ENCODE measurements around the gene CACNA1C. TPM values are rescaled to one million over a fixed set of nuclear protein-coding genes. Genes with fewer than 3 reads are reported as not detected.

Gene CACNA1C
- total RNA-seq, 1 donor from 2014 or later, result 0.02 TPM

- Mint-ChIP-seq H3K27me3 (no peaks in the 10 kb centered on the region), H3K4me3 (no peak overlapping the region), H3K4me1 (peaks cover under 1% of the 10 kb centered on the region), H3K9me3 (peaks cover under 1% of the 10 kb centered on the region), H3K36me3 (ENCODE audit: low read depth) (no peaks in the 10 kb centered on the region), H3K27ac (no peak overlapping the region)
- DNase-seq (no peak), ATAC-seq (ENCODE audit: low read depth) (peak; percentile 40)
- intact Hi-C loops (cut with micrococcal nuclease), result no loop called here
- ChIA-PET CTCF (no interaction called here), POLR2A (no interaction called here)
- TF ChIP-seq CTCF (IDR thresholded peaks at IDR 0.05), result no peak
Observed at GRCh38 chr12:2009623-2010022, 43.2 kb upstream of the CACNA1C start.

- Mint-ChIP-seq H3K27ac (no peak overlapping the region), H3K4me3 (no peak overlapping the region), H3K36me3 (ENCODE audit: low read depth) (no peaks in the 10 kb centered on the region), H3K27me3 (no peaks in the 10 kb centered on the region), H3K9me3 (no peaks in the 10 kb centered on the region), H3K4me1 (no peaks in the 10 kb centered on the region)
- DNase-seq (no peak), ATAC-seq (ENCODE audit: low read depth) (no peak)
- intact Hi-C loops (cut with micrococcal nuclease), result no loop called here
- ChIA-PET CTCF (interaction anchor here (0.8 kb wide), 1 partner anchor 72 kb away, joined by 3 read pairs; no protein-coding TSS in a partner anchor), POLR2A (no interaction called here)
- TF ChIP-seq CTCF (IDR thresholded peaks at IDR 0.05), result no peak
Observed at GRCh38 chr12:2011643-2012607, 40.9 kb upstream of the CACNA1C start.

GRCh38 chr12:2013086-2013485 is 39.7 kb upstream of the CACNA1C start:
- ATAC-seq (ENCODE audit: low read depth) (no peak), DNase-seq (no peak)
- H3K9me3 Mint-ChIP-seq, result no peaks in the 10 kb centered on the region
- no peak overlapping the region for H3K4me3 Mint-ChIP-seq
- CTCF ChIA-PET, result no interaction called here
- no peak overlapping the region for H3K27ac Mint-ChIP-seq
- TF ChIP-seq CTCF (IDR thresholded peaks at IDR 0.05), result no peak
- H3K27me3 Mint-ChIP-seq, result peaks cover 2% of the 10 kb centered on the region
- intact Hi-C loops (cut with micrococcal nuclease), result no loop called here
- no peaks in the 10 kb centered on the region for H3K36me3 Mint-ChIP-seq (ENCODE audit: low read depth)
- H3K4me1 Mint-ChIP-seq, result no peaks in the 10 kb centered on the region
- POLR2A ChIA-PET, result no interaction called here

- TF ChIP-seq CTCF (IDR thresholded peaks at IDR 0.05), result no peak
- DNase-seq, result no peak
- no peaks in the 10 kb centered on the region for H3K36me3 Mint-ChIP-seq (ENCODE audit: low read depth)
- no peaks in the 10 kb centered on the region for H3K9me3 Mint-ChIP-seq
- H3K27ac Mint-ChIP-seq, result no peak overlapping the region
- H3K4me3 Mint-ChIP-seq, result no peak overlapping the region
- H3K27me3 Mint-ChIP-seq, result peaks cover 2% of the 10 kb centered on the region
- intact Hi-C loops (cut with micrococcal nuclease), result no loop called here
- no peak for ATAC-seq (ENCODE audit: low read depth)
- POLR2A ChIA-PET, result no interaction called here
- H3K4me1 Mint-ChIP-seq, result no peaks in the 10 kb centered on the region
- CTCF ChIA-PET, result no interaction called here
Observed at GRCh38 chr12:2013527-2014223, 39.1 kb upstream of the CACNA1C start.

- TF ChIP-seq CTCF (IDR thresholded peaks at IDR 0.05), result no peak
- ATAC-seq (ENCODE audit: low read depth) (no peak), DNase-seq (no peak)
- no peaks in the 10 kb centered on the region for H3K4me1 Mint-ChIP-seq
- H3K36me3 Mint-ChIP-seq (ENCODE audit: low read depth), result no peaks in the 10 kb centered on the region
- intact Hi-C loops (cut with micrococcal nuclease), result no loop called here
- POLR2A ChIA-PET, result no interaction called here
- H3K4me3 Mint-ChIP-seq, result no peak overlapping the region
- no peaks in the 10 kb centered on the region for H3K9me3 Mint-ChIP-seq
- peaks cover 2% of the 10 kb centered on the region for H3K27me3 Mint-ChIP-seq
- no peak overlapping the region for H3K27ac Mint-ChIP-seq
- CTCF ChIA-PET, result no interaction called here
Observed at GRCh38 chr12:2014231-2014630, 38.6 kb upstream of the CACNA1C start.

All from activated B cell treated with CpG ODN at 0.5 μM for 24 hours (primary cell).